Neural progenitor cell (in vitro differentiated cells): Measurements from ENCODE around the gene GATC.

Experiments
- CTCF ChIP-seq: fragments of 200-600 bp; sonication (generic); IDR thresholded peaks from 2 replicates; pipeline ENCODE4 v1.5.1; 2017; ENCODE audit warnings: antibody characterized with exemption, mild to moderate bottlenecking
- EZH2 ChIP-seq: fragments of 200-600 bp; sonication (generic); IDR thresholded peaks from 2 replicates; pipeline ENCODE4 v1.6.1; 2017; ENCODE audit warnings: antibody characterized with exemption, mild to moderate bottlenecking, moderate library complexity
- EZH2phosphoT487 ChIP-seq: fragments of 200-600 bp; sonication (generic); IDR thresholded peaks from 2 replicates; pipeline ENCODE4 v1.6.1; 2017; ENCODE audit warnings: antibody characterized with exemption

- no peak for TF ChIP-seq CTCF
- TF ChIP-seq EZH2: no peak
- no peak for TF ChIP-seq EZH2phosphoT487
Observed at GRCh38 chr12:120406069-120406468, 40.2 kb upstream of the GATC start.
